Measurements from ENCODE around the gene IGFL3.

Gene IGFL3

GRCh38 chr19:46076031-46076880, 48.2 kb downstream of the IGFL3 start:
- DNase-seq = no peak

- no peak for DNase-seq
These were observed 51.1 kb downstream of the IGFL3 start for GRCh38 chr19:46073268-46073922.
